A673 (cell line): ENCODE results near the gene GMCL2.

ENCODE experiments used
- CTCF ChIP-seq: fragments of 300-800, 200-600 bp; sonication (generic); conservative IDR thresholded peaks from 2 replicates; pipeline ENCODE4 v1.5.1; 2017; ENCODE audit warnings: low read depth, mild to moderate bottlenecking, antibody characterized with exemption, low read length, moderate library complexity, mixed read lengths
- EZH2 ChIP-seq: fragments of 200-600 bp; sonication (generic); IDR thresholded peaks from 2 replicates; pipeline ENCODE4 v1.6.1; 2017; ENCODE audit warnings: borderline replicate concordance, low read depth, mild to moderate bottlenecking, mixed read lengths, antibody characterized with exemption, low read length; ENCODE audit not compliant: poor library complexity, severe bottlenecking

GRCh38 chr5:178209334-178210072, 22.3 kb upstream of the GMCL2 start:
- no peak for TF ChIP-seq CTCF
- TF ChIP-seq EZH2: no peak
